Measurements from ENCODE around the gene ZSCAN26. TPM values are rescaled to one million over a fixed set of nuclear protein-coding genes. Genes with fewer than 3 reads are reported as not detected.

Gene ZSCAN26
- total RNA-seq: 15.0 and 15.1 TPM in 2 replicates

DNA sequence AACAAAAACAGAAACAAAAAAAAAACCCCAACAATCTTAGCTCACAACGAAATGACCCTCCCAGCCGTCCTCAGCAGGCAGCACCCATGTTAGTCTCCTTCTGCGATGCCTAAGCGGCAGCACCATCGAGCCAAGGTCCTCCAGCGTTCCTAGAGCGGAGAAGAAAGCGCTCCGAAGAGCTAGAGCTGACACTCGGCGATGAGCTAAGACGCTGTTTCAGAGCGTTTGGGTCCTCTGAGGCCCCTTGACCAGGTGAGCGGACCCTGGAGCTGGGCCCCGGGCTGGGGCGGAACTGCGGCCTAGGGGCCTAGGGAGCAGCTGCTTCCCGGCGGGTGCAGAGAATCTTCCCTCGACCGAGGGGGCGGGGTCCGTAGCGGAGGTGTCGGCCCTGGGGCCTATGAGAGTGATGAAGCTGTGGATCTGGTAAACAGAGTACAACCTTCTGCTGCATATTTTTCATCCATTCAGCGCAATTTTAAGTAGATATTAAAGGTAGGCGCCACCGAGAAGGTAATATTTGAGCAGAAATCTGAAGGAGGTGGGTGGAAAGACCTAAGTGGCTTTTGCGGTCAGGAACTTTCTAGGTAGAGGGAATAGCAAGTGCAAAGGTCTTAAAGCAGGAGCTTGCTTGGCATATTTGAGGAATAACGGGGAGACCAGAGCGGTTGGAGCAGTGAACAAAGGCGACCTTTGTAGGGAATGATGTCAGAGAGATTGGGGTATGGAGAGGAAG lies at the start of gene ZSCAN26:
Gene ZSCAN26, plus strand, starts transcription at position 182 of the 733 bp plus-strand sequence. CDS start 4,777 bp downstream, outside the sequence.

DNA sequence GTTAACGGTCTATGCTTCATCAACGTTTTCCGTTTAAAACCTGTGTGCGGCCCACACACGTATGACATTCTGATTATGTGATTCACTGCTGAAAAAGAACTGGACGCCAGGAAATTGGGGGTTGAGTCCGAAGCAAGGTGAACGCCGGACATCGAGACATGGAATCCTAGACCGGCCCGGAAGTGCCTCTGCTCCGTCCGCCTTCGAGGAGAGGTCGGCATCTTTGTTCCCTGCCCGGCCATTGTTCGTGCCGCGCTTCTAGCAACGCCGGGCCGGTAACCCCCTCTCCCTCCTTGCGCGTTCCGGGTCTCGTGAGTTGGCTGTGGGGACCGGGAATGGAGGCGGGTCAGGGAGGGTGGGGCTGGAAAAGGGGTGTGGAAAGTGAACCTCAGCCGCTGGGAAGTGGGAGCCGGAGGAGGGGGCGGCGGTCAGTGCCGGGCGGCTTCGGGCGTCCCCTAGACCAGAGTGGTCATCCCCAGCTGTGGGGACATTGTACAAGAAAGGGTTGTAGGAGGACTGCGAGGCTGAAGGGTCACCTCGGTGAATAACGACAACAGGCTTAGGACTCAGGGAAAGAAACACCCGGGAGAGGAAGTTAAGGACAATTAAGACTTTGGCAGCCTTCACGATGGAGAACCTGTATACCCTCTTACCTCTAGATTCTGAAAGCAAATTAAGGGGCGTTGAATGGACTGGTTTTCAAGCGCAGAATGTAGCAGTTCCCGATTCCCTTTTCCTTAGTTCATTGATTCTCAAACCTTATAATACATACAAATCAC lies 41.7 kb upstream of the ZSCAN26 start, which contains the start of gene ZSCAN9:
Gene ZSCAN9, plus strand, starts transcription at position 220 of the 779 bp plus-strand sequence. CDS start 1,810 bp downstream, outside the sequence.

DNA sequence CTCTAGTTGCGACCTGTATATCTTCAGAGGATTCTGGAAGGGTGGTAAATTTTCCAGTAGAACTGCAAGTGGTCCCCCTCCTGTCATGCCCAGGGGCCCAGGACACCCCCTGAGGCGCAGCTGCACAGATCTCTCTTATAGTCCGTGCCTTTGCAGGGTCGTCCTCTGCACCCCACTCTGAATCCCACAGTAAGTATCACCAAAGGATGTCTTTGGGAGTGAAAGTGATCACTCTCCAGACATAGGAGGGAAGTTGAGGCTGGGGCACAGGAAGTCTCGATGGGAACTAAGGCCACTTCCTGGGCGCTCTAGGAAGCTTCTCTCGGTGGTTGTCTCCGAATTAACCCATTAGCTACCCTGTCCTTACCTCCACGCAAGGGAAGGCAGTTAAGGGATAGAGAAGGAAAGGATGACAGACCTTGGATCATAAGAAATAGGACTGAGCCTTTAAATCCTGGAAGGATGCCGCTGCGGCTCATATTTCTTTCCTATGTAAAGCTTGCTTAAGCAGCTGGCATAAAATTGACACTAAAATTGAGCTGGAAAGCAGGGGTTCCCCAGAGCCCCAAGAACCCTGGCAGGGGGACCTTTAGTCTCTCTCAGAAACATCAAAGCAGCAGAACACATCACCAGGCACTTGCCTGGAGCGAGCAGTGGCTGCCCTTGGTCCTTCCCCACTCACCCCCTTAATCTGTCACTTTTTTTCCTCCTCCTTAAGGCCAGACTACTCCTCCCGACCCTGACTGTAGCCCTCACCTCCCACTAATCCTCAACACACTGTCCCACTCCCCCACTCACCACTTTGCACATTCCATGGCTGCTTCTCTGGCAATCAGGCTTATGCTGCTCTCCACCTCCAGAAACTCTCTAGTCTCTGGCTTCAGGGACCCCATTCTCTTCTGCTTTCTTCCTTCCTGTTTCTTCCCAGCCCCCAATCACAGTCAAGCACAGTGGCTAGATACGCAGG lies 14.7 kb upstream of the ZSCAN26 start, which contains the start of gene ZKSCAN4:
Gene ZKSCAN4, minus strand, starts transcription at position 261 of the 967 bp plus-strand sequence. CDS start 289 bp downstream, outside the sequence.

DNA sequence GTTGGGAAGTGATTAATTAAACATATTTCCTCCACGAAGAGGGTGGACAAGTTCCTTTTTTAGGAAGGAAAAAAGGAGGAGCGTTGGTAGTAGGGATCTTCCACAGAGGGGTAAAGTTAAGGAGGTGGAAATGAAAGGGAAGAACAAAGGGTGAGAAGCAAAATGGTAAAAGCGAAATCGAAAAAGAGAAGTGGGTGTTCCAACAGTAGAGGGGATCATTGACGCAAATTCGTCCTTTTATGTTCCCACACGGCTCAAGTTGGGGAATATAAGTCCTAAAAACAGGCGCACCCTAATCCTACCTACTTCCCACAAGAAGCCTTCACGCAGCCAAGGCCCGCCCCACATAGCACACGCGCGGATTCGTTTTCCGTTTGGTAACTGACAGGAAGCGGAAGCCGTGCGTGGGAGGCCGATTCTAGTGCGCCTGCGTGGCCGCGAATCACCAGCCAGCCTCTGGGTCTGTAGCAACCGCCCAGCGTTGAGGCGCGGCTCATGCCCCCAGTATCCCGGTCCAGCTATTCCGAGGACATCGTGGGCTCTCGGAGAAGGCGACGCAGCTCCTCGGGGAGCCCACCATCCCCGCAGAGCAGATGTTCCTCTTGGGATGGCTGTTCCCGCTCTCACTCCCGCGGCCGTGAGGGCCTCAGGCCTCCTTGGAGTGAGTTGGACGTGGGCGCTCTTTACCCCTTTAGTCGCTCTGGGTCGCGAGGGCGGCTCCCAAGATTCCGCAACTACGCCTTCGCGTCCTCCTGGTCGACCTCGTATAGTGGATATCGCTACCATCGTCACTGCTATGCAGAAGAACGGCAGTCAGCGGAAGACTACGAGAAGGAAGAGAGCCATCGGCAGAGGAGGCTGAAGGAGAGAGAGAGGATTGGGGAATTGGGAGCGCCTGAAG lies 7.8 kb upstream of the ZSCAN26 start, which contains the start of gene NKAPL:
Gene NKAPL, plus strand, starts transcription at position 421 of the 901 bp plus-strand sequence. Its CDS starts 75 bp downstream, at position 496.

DNA sequence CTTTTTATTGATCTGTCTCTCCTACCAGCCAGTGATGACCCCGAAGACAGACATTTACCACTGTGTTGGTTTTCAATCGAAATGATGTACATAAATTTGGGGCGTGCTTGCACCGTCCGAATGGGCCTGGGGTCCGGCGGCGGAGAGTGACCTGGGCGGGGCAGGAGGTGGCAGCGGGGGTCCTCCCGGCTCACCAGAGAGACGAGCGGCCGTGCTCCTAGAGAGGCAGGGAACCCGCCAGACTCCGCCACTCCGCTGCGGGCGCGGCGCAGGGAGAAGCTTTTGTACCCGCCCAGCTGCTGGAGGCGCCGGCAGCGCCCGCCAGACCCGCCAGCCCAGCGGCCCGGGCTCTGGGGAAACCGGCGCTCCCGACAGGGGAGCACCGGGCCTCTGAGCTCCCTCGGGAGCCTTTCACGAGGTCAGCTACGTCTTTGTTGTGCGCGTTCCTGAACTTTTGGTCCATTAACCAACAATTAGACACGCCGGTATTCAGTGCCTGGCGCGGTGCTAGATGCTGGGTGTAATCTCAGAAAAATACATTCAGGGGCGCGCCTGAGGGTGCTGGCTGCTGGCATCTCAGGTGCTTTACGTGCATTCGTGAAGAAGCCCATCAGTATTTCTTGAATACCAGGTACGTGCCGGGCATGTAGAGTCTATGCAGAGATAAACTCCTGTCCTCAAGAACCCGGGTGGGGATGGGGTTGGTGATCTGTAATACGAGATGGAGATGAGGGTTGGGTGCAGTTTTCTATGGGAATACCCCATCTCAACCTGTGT lies 14.5 kb downstream of the ZSCAN26 start, which contains the start of gene PGBD1:
Gene PGBD1, plus strand, starts transcription at position 285 of the 777 bp plus-strand sequence. CDS start 2,242 bp downstream, outside the sequence.

Small RNA genes within 50 kb of the gene (small RNA-seq; reads per million reads assigned to genes)
- gene AL021997.1 (not detected), gene AL021997.2 (not detected)

Other genes starting within 250 kb of the ZSCAN26 start
- gene ZNF165, start 186.6 kb upstream of the ZSCAN26 start, total RNA-seq: 0.27 and 0.29 TPM in 2 replicates
- gene ZSCAN16, start 142.5 kb upstream of the ZSCAN26 start, total RNA-seq: 7.1 and 8.4 TPM in 2 replicates
- 22.6 and 23.9 TPM in 2 replicates for gene ZKSCAN8, start 125.3 kb upstream of the ZSCAN26 start, total RNA-seq
- gene ZSCAN9, start 41.9 kb upstream of the ZSCAN26 start, total RNA-seq: 16.7 and 17.3 TPM in 2 replicates
- 3.2 and 4.8 TPM in 2 replicates for gene ZKSCAN4, start 14.9 kb upstream of the ZSCAN26 start, total RNA-seq
- gene NKAPL, start 7.8 kb upstream of the ZSCAN26 start, total RNA-seq: 0.43 and 0.80 TPM in 2 replicates
- 9.1 and 9.7 TPM in 2 replicates for gene PGBD1, start 14.4 kb downstream of the ZSCAN26 start, total RNA-seq
- gene ZSCAN31, start 69.0 kb downstream of the ZSCAN26 start, total RNA-seq: 66.2 and 80.3 TPM in 2 replicates
- gene ZKSCAN3, start 82.8 kb downstream of the ZSCAN26 start, total RNA-seq: 3.1 and 3.4 TPM in 2 replicates
- 4.9 and 5.7 TPM in 2 replicates for gene ZSCAN12, start 132.6 kb downstream of the ZSCAN26 start, total RNA-seq
- 0.65 and 1.5 TPM in 2 replicates for gene ZSCAN23, start 176.3 kb downstream of the ZSCAN26 start, total RNA-seq
- not detected in 2 replicates for gene GPX6, start 248.7 kb downstream of the ZSCAN26 start, total RNA-seq